Ishikawa (cell line): ENCODE results near the gene PGAP6.

ENCODE experiments used
- CEBPB ChIP-seq: IDR thresholded peaks from 2 replicates; pipeline ENCODE4 v1.6.1; 2012
- CREB1 ChIP-seq: IDR thresholded peaks from 2 replicates; pipeline ENCODE4 v1.6.1; 2012; ENCODE audit warnings: low read depth
- EGR1 ChIP-seq: IDR thresholded peaks from 2 replicates; pipeline ENCODE4 v1.6.1; 2012
- EP300 ChIP-seq: IDR thresholded peaks from 2 replicates; pipeline ENCODE4 v1.6.1; 2012; ENCODE audit warnings: borderline replicate concordance
- FOXM1 ChIP-seq: IDR thresholded peaks from 2 replicates; pipeline ENCODE4 v1.6.1; 2012; ENCODE audit warnings: low read depth, borderline replicate concordance
- RAD21 ChIP-seq: IDR thresholded peaks from 2 replicates; pipeline ENCODE4 v1.6.1; 2012; ENCODE audit warnings: low read depth
- TAF1 ChIP-seq: IDR thresholded peaks from 2 replicates; pipeline ENCODE4 v1.6.1; 2012; ENCODE audit warnings: low read depth, mild to moderate bottlenecking
- YY1 ChIP-seq: IDR thresholded peaks from 2 replicates; pipeline ENCODE4 v1.6.1; 2012; ENCODE audit warnings: low read depth
- ZBTB7A ChIP-seq: IDR thresholded peaks from 2 replicates; pipeline ENCODE4 v1.6.1; 2012; ENCODE audit warnings: low read depth

- no peak for TF ChIP-seq RAD21
- no peak for TF ChIP-seq CEBPB
- no peak for TF ChIP-seq EGR1
- TF ChIP-seq EP300, result no peak
- no peak for TF ChIP-seq FOXM1
- no peak for TF ChIP-seq ZBTB7A
- no peak for TF ChIP-seq YY1
- no peak for TF ChIP-seq TAF1
- TF ChIP-seq CREB1, result no peak
Observed at GRCh38 chr16:330741-331140, 51.0 kb downstream of the PGAP6 start.
